NCI-H2196 treated with DMSO at 0.1 percent for 48 hours (cell line): ENCODE results near the gene CELA1.
A peak's percentile ranks its signal among the peaks of the same experiment; 100 is the strongest.
"Not testable (repeated sequence)": the region's sequence is repeated elsewhere in the genome, so short reads cannot be mapped to it uniquely, and the experiment has no call there.

Experiments used
- DNase-seq: peaks from one replicate; lab custom pipeline; 2025; ENCODE audit not compliant: unreplicated experiment; lab: John Stamatoyannopoulos, UW

Gene CELA1

DNA sequence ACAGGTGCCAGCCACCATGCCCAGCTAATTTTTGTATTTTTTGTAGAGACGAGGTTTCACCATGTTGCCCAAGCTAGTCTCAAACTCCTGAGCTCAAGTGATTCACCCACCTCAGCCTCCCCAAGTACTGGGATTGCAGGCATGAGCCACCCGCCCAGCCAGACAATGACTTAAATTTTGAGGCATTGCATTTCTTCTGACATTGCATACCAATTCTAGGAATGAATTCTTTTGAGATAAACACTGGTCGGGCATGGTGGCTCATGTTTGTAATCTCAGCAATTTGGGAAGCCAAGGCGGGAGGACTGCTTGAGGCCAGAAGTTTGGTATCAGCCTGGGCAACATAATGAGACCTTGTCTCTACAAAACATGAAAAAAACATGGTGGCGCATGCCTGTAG is 2.5 kb upstream of the CELA1 start:
- no peak for DNase-seq

DNA sequence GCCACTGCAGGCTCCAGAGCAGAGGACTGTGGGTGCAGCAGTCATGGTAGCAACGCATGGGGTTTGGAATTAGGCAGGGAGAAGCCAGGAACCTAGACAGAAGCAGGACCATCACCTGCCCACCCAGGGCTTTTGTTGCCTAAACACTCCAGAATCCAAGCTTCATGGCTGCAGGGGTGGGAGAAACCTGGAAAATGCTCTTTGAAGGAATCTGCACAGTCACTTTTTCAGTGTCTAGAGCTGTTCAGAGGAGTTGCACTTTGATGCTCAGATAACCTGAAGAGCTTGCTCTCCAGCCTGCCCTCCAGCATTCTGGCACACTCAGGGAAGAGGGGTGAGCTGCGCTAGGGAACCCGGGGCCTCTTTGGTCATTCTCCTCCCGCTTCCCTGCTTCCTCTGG is 1.6 kb upstream of the CELA1 start:
- DNase-seq, result no peak

DNA sequence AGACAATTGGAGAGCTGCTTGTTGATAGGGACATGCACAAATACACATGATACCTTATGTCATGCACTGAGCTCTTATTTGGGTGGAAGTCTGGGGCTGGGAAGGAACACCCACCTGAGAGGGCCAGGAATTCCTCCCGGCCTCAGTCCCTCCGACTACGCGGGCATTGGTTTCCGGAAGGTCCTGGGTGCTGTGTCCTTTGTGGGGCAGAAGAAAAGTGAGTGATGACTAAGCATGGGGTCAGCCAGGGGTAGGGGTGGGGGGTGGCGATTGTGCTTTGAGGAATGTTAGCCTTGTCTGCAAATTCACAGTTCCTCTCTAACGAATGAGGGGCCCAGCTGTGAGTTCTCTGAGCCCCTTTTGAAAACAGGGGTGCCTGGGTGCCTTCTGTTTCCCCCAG is 798 bp downstream of the CELA1 start:
- DNase-seq, result no peak

DNA sequence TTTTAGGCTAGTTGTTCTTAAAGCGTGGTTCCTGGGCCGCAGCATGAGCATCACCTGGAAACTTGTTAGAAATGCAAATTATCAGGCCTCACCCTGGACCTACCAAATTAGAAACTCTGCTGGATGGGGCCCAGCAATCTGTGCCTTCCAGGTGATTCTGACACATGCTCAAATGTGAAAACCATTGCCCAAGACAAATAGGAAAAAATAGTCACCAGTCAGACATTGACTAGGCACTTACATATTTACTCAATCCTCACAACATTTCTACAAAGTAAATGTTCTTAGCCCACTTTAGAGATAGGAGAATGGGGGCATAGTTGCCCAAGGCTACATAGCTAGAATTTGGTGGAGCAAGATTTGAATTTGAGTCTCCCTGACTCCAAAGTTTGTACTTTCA is 3.3 kb downstream of the CELA1 start:
- no peak for DNase-seq

DNA sequence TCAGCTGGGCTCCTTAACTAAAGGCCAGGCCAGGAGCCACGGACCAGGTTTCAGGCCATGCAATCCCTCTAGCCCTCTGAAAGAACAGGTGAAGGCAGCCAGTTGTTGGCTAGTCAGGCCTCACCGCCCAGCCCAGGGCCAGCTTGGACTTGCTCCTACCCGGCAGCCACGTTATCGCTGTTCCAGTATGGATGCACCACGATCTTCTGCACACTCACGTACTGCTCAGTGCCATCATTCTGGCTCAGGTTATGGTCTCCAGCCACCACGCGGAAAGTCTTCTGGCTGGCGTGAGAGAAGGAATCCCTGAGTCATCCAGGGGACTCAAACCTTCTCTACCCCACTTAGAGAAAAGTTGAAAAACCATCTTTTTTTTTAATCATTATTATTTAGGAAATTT is 4.1 kb downstream of the CELA1 start:
- DNase-seq, result no peak

GRCh38 chr12:51341251-51342007 is 5.0 kb downstream of the CELA1 start:
- DNase-seq, result peak; percentile 25

GRCh38 chr12:51339750-51340149 is 6.7 kb downstream of the CELA1 start:
- DNase-seq, result no peak

GRCh38 chr12:51337336-51337735 is 9.1 kb downstream of the CELA1 start:
- DNase-seq, result not testable (repeated sequence)

DNA sequence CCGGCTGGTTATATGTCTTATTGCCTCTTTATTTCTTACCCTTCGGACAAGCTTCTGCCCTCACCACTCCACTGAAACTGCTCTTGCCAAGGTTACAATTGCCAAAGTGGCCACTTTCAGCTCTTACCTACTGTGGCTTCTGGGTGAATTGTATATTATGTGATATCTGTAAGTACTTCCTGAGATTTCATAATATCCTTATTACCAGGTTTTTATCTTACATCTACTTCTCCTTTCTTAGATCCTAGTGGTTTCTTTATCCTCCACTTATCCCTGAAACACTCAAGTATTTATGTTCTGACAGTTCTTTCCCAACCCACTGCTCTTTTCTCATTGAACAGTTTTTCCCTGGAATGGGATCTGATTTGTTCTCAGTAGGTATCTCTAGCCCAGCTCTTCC is 10.5 kb downstream of the CELA1 start:
- no peak for DNase-seq

GRCh38 chr12:51334764-51335163 is 11.7 kb downstream of the CELA1 start:
- DNase-seq, result no peak

GRCh38 chr12:51333536-51333935 is 12.9 kb downstream of the CELA1 start:
- no peak for DNase-seq

DNA sequence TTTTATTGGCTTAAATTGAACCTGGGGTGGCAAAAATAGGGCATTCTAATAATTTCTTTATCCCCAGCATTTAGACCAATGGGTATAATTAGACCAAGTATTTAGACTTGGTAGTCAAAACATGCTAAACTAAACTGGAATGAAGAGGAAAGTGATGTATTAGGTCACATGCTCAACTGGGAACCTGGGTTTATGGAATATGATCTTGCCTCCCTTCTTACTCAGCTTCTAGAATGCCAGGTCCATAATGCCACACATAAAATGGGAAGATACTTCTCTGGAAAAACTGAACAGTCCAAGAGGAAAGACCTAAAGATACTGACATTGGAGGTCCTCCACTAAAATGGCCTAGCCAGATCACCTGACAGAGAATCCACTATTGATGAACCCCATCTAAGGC is 16.3 kb downstream of the CELA1 start:
- no peak for DNase-seq

GRCh38 chr12:51329742-51330141 is 16.7 kb downstream of the CELA1 start:
- DNase-seq, result no peak

DNA sequence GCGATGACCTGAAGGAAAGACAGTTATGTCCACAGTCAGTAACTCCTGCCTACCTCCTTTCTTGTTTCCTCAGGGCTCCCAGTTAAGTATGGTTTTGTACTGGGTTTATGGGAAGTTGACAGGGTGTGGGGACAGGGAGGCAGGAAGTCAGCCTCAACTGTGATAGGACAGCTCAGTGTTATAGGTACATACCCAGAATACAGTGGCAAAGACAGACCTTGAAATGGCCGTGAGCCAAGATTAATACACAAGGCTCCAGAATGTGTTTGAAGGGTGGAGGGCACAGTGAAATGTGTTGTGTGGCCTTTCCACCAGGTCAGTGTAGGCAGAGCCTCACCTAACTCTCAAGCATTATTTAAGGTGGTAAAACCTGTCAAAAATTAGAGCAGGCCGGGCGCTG is 17.9 kb downstream of the CELA1 start:
- no peak for DNase-seq

DNA sequence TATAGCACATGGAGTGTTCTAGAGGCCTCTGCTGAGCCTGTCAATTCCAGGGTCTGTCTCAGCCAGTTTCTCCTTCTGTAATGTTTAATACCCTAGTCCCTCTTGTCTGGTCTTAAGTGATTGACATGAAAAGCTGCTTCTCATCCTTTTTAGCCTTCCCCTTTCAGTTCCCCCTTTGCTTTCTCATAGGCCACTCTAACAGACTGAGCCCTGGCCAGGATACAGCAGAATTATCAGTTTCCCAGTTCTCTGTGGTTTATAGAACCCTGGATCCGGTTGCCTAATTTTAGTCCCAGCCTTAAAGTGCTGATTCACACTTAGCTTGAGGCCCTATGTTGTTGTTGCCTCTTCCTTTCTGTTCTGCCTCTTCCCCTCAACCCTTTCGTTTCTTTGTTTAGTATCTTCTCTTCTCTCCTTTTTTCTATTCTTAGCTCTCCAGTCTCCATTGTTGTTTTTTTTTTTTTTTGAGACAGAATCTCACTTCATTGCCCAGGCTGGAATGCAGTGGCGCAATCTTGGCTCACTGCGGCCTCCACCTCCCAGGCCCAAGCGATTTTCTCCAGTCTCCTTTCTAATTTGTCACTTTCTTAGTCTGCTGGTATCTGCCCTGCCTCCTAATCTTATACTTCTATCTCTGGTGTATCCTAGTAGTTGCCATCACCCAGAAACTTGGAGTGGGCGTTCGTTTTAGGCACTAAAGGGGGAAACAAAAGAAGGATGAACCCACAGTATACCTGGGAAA is 19.6 kb downstream of the CELA1 start:
- no peak for DNase-seq

DNA sequence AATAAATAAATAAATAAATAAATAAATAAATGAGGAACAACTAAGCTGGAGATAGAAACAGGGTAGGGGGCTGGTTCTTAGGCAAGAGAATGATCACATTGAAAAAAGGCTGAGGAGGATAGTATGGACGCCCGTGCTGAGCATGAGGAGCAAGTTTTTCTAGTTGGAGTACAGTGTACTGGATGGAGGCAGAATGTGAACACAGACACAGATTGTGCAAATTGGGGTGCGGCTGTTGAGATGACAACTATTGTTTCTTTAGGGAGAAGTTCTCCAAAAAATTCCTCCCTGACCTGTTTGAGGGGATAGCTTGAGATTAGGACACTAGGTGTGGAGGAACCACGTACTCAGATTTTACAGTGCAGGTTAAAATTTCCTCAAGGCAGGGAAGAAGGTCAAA is 21.5 kb downstream of the CELA1 start:
- DNase-seq, result no peak

DNA sequence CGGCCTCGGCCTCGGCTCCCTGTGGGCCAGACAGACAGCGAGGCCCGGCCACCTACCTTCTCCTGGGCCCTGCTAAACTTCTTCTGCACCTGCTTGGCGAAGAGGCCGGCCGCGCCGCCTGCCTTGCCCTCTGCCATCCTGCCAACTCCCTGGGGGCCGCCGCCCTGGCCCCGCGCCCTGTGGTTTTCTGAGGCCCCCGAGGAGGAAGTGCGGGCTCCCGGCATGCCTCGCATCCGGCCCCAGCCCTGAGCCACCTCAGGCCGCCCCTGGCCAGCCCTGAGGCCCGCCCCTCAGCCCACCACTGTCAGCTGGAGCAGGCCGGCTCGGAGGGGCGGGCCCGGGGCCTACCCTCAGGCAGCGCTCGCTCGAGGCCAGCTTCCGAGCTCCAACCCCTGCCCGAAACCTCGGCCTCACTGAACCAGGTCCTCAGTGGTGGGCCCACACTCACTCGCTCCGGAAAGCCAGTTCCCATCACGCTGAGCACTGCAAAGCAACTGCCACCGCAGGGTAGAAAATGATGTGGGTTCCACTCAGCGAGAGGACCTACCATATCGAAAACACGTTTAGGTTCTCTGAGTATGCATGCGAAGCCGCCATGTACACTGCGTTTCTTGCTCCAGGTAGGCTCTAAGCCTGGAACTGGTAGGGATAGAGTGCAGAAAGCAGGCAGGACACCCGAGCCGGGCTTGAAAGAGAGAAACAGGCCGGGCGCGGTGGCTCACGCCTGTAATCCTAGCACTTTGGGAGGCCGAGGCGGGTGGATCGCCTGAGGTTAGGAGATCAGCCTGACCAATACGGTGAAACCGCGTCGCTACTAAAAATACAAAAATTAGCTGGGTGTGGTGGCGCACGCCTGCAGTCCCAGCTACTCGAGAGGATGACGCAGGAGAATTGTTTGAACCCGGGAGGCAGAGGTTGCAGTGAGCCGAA is 22.2 kb downstream of the CELA1 start, which contains the start of gene BIN2:
BIN2 (minus strand) TSS at position 209 of the 930 bp plus-strand sequence; CDS start at position 137, 72 bp downstream.
- no peak for DNase-seq

DNA sequence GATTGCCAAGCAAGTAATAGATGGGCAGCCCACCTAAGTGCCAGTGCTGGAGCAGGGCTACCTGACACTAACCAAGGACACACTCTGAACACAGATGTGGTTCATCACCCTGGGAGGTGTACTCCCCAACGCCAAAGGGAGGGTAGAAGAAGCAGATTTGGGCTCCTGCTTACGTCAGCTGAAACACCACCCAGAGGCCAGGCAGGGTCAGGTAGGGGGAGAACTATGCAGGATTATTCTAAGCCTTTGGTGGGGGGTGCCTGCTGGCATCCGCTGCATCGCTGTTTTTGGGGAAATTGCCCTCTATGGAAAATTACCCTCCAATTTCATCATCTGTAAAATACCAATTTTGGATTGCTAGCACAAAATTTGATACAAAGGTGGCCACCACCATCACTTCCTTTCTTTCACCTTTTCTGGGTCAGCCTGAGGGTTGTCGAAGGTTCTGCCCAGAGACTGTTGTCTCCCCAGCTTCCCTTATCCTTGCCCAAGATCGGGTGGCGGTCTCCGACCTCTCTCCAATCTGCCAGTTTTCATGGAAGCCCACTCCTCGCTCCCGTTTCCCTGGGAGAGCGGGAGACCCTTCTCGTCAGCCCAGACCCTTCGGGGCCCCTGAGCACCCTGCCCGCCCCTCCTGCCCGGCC is 23.0 kb downstream of the CELA1 start:
- no peak for DNase-seq

DNA sequence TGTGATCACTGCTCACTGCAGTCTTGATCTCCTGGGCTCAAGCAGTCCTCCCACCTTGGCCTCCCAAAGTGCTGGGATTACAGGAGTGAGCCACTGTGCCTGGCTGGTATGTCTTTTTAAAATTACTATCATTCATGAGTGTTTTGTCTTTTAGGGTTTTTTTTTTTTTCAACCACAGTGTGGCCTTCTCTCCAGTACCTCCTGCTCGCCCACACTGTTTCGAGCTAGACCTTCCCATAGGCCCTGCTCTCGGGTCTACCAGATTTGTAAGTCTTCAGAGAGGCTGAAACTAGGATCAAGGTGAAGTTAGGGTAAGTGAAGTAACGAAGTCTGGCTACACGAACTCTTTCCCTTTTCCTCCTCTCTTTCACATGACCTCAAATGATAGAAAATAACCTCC is 24.0 kb downstream of the CELA1 start:
- no peak for DNase-seq

DNA sequence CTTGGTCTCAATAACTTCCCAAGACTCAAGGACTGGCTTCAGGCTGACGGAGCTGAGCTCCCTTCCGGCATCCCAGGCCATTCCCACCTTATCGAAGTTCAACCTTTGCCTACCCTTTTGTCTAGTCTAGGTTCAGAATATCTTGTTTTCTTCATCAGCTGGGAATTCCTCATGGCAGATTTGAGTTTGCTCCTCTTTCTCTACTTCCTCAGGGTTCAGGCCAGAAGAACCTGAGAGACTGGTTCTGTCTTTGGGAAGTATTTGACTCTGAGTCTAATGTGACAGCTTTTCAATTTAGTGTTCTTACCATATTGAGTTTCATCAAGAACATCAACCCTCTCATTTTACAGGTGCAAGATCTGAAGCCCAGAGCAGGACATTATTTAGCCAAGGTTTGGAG is 24.6 kb downstream of the CELA1 start:
- DNase-seq, result no peak
